OCI-LY3 (cell line): ENCODE data around the gene DHTKD1.

Source experiments
- H2AFZ ChIP-seq: fragments of 200-600, 300-600 bp; shearing (Covaris generic); 2 replicates; pipeline ENCODE4 v1.6.0; 2014; ENCODE audit warnings: antibody characterized with exemption, low read depth, low read length
- H3K27ac ChIP-seq: fragments of 200-600, 300-600 bp; sonication (generic); 2 replicates; pipeline ENCODE4 v1.5.1; 2014; ENCODE audit warnings: mild to moderate bottlenecking, low read length, moderate library complexity, mixed read lengths
- H3K27me3 ChIP-seq: fragments of 200-600, 300-600 bp; sonication (generic); 2 replicates; pipeline ENCODE4 v1.6.1; 2014; ENCODE audit warnings: low read depth, low read length, mixed read lengths
- H3K36me3 ChIP-seq: fragments of 200-600, 300-600 bp; sonication (generic); replicated peaks from 2 replicates; pipeline ENCODE3; 2014; ENCODE audit warnings: low read depth, low read length, mixed read lengths
- H3K4me1 ChIP-seq: fragments of 300-600, 200-600 bp; sonication (generic); 2 replicates; pipeline ENCODE4 v1.6.1; 2014; ENCODE audit warnings: low read length, mixed read lengths
- H3K4me2 ChIP-seq: fragments of 200-600, 300-600 bp; sonication (generic); 2 replicates; pipeline ENCODE4 v1.6.1; 2014; ENCODE audit warnings: low read length, mixed read lengths
- H3K4me3 ChIP-seq: fragments of 300-600, 200-600 bp; sonication (generic); 2 replicates; pipeline ENCODE4 v1.5.1; 2014; ENCODE audit warnings: antibody characterized with exemption, mild to moderate bottlenecking, low read length, moderate library complexity
- H3K79me2 ChIP-seq: fragments of 300-600, 200-600 bp; shearing (Covaris generic); 2 replicates; pipeline ENCODE4 v1.6.1; 2014; ENCODE audit warnings: mild to moderate bottlenecking, low read length, mixed read lengths
- H3K9ac ChIP-seq: fragments of 300-600, 200-600 bp; shearing (Covaris generic); 2 replicates; pipeline ENCODE4 v1.6.0; 2014; ENCODE audit warnings: mild to moderate bottlenecking, low read length, moderate library complexity
- H3K9me3 ChIP-seq: fragments of 200-600, 300-600 bp; shearing (Covaris generic); 2 replicates; pipeline ENCODE4 v1.6.1; 2014; ENCODE audit warnings: low read length, mixed read lengths; ENCODE audit not compliant: insufficient read depth
- H4K20me1 ChIP-seq: fragments of 200-600, 300-600 bp; sonication (generic); 2 replicates; pipeline ENCODE4 v1.6.1; 2016; ENCODE audit warnings: low read length, mixed read lengths; ENCODE audit not compliant: insufficient read depth
- EZH2phosphoT487 ChIP-seq: fragments of 200-600 bp; shearing (Covaris generic); IDR thresholded peaks from 2 replicates; pipeline ENCODE4 v1.6.1; 2018; ENCODE audit warnings: antibody characterized with exemption, mixed run types, low read depth
- TF ChIP-seq, protein P1 (sequence below): fragments of 200-600, 300-600 bp; sonication (generic); IDR thresholded peaks from 2 replicates; pipeline ENCODE4 v1.5.1; 2014; ENCODE audit warnings: antibody characterized with exemption, low read length, low read depth

Gene DHTKD1

DNA sequence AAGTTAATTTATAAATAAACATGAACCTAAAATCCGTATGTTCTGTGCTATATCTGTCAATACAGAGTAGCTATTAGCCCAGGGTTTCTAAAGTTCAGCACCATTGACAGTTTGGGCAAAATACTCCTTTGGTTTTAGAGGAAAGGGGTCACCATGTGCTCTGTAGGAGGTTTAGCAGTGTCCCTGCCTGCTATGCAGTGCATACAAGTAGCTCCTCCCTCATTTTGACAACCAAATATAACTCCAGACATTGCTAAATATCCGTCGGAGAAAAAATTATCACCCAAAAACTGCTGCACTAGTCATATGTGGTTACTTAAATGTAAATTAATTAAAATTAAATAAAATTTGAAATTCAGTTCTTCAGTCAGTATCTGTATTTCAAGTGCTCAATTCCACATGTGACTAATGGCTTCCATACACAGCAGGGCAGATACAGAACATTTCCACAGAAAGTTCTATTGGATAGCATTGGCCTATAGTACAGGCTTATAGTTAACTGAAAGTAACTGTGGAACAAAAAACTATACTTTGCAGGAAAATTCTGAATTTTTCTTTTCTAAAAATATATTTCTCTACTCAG is 32.6 kb upstream of the DHTKD1 start:
- peaks cover 21% of the 10 kb centered on the region for H3K36me3 ChIP-seq
- H3K4me2 ChIP-seq: no peak overlapping the region
- TF ChIP-seq EZH2phosphoT487: no peak
- TF ChIP-seq, protein P1, sequence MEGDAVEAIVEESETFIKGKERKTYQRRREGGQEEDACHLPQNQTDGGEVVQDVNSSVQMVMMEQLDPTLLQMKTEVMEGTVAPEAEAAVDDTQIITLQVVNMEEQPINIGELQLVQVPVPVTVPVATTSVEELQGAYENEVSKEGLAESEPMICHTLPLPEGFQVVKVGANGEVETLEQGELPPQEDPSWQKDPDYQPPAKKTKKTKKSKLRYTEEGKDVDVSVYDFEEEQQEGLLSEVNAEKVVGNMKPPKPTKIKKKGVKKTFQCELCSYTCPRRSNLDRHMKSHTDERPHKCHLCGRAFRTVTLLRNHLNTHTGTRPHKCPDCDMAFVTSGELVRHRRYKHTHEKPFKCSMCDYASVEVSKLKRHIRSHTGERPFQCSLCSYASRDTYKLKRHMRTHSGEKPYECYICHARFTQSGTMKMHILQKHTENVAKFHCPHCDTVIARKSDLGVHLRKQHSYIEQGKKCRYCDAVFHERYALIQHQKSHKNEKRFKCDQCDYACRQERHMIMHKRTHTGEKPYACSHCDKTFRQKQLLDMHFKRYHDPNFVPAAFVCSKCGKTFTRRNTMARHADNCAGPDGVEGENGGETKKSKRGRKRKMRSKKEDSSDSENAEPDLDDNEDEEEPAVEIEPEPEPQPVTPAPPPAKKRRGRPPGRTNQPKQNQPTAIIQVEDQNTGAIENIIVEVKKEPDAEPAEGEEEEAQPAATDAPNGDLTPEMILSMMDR: no peak
- H3K27ac ChIP-seq: no peak overlapping the region
- H4K20me1 ChIP-seq: peaks cover 48% of the 10 kb centered on the region
- H3K4me1 ChIP-seq: peaks cover 9% of the 10 kb centered on the region
- H3K4me3 ChIP-seq: no peak overlapping the region
- H3K9ac ChIP-seq: no peak overlapping the region
- no peaks in the 10 kb centered on the region for H3K27me3 ChIP-seq
- no peak overlapping the region for H2AFZ ChIP-seq
- H3K79me2 ChIP-seq: peaks cover 88% of the 10 kb centered on the region
- no peaks in the 10 kb centered on the region for H3K9me3 ChIP-seq

DNA sequence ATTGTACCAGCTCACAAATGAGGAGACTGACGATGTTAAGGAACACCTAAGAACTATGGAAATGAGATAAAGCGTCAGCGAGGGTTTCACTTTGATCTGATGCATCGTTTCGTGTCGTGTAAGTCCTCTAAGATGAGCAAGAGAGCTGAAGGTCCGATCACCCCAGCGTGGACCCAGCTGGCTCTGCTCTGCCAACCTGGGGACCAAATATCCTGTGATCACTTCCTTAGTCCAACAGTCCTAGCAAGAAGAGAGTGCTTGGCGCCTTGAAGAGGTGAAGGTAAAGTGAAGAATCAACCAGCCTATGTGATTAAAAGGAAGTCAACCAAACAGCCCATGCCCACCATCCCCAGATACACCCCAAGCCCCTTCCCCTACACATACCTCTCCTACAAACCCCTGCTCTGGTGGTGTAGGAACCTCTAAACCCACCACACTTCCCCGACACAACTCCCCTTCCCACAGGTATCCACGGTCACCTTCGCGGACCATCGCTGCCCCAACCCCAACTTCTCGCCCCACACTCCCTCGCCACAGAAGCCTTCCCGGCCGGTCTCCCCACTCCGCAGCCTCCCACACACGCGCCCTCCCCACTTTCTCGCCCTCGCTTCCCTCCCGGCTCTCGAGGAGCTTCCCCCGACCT is 26.9 kb upstream of the DHTKD1 start:
- peaks cover 32% of the 10 kb centered on the region for H3K4me1 ChIP-seq
- peaks cover 15% of the 10 kb centered on the region for H3K36me3 ChIP-seq
- H3K27me3 ChIP-seq: no peaks in the 10 kb centered on the region
- peaks cover 57% of the 10 kb centered on the region for H3K79me2 ChIP-seq
- H3K4me3 ChIP-seq: peak overlapping the region; percentile 97
- no peaks in the 10 kb centered on the region for H3K9me3 ChIP-seq
- TF ChIP-seq, protein P1: no peak
- no peak for TF ChIP-seq EZH2phosphoT487
- H2AFZ ChIP-seq: no peak overlapping the region; the same call in 1 of the 2 replicates
- H3K9ac ChIP-seq: peak overlapping the region; percentile 94
- H3K27ac ChIP-seq: peak overlapping the region; percentile 100
- peak overlapping the region; percentile 98 for H3K4me2 ChIP-seq
- H4K20me1 ChIP-seq: peaks cover 29% of the 10 kb centered on the region

DNA sequence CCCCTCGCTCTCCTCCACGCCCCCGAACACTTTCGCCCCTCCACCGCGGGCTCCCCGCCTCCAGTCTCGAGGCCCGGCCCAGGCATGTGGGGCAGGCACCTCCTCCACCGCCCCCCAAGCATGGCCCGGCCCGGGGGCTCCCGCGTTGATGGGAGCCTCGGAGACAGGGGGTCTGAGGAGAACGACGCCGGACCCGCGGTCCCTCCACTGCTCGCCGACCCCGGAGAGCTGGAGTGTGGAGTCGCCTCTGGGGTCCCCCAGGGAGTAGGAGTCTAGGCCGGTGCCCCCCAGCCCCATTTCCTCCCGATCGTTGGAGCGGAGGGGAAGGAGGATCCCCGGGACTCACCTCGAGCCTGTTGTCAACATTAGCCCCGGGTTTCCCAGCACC is 26.4 kb upstream of the DHTKD1 start:
- Histone ChIP-seq H3K9me3 (no peaks in the 10 kb centered on the region), H3K4me1 (peaks cover 32% of the 10 kb centered on the region), H3K4me2 (peak overlapping the region; percentile 98), H2AFZ (no peak overlapping the region; the same call in 1 of the 2 replicates), H3K27me3 (no peaks in the 10 kb centered on the region), H3K27ac (peak overlapping the region; percentile 100), H3K79me2 (peaks cover 52% of the 10 kb centered on the region), H3K36me3 (peaks cover 15% of the 10 kb centered on the region), H4K20me1 (peaks cover 27% of the 10 kb centered on the region), H3K9ac (peak overlapping the region; percentile 94), H3K4me3 (peak overlapping the region; percentile 97)
- TF ChIP-seq EZH2phosphoT487: no peak
- TF ChIP-seq, protein P1: no peak

DNA sequence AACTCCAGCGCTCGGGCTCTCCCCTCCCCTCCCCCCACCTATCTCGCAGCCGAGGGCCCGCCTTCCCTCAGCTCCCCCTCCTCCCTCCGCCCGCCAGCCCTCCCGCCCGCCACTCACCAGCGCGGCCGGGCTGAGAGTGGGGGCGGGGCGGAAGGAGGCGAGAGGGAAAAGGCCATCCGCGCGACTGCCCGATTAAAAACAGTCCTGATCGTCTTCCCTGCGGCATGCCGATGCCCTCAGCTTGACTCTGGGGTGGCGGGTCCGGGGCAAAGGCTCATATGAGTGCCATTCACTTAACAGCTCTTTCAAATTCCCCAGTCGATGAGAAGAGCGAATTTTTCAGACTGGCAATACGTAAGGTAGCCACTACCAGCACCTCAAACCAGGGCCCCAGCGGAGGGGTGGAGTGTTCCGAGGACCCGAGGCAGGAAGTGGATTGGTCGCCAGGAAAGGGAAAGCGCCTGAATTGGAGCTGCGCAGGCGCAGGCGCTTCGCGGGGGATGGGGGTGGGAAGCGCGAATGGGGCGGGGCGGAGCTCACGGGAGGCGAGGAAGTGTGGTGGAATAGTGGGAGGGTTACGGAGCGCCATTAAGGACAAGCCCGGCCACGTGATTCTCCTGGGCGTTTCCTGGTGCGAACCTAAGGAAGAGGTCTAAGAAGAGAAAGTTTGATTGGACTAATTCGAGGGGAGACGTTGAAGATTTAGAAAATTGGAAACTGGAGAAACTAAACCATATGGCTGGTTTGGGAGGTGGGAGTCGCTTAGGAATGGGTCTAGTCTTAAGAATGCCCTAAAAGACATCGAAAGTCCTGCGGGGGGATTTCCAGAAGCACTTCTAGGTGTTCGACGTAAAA is 25.7 kb upstream of the DHTKD1 start, which contains the start of gene UPF2:
Gene UPF2, minus strand, starts transcription at position 13 of the 855 bp plus-strand sequence. CDS start 7,386 bp downstream, outside the sequence.
- Histone ChIP-seq H3K79me2 (peaks cover 46% of the 10 kb centered on the region), H3K4me3 (peak within 1 kb of the TSS; percentile 97), H3K36me3 (peaks cover 15% of the 10 kb centered on the region), H3K27me3 (no peaks in the 10 kb centered on the region), H3K9ac (peak within 1 kb of the TSS; percentile 94), H4K20me1 (peaks cover 27% of the 10 kb centered on the region), H3K27ac (peak within 1 kb of the TSS; percentile 100), H3K4me2 (peak within 1 kb of the TSS; percentile 98), H3K4me1 (peaks cover 38% of the 10 kb centered on the region), H2AFZ (no peak within 1 kb of the TSS; the same call in 1 of the 2 replicates), H3K9me3 (no peaks in the 10 kb centered on the region)
- TF ChIP-seq, protein P1: no peak
- TF ChIP-seq EZH2phosphoT487: no peak
